ENCODE data around the gene CD34.

GRCh38 chr1:207831517-207832327 is 79.2 kb downstream of the CD34 start:
- TF ChIP-seq CTCF (conservative IDR thresholded peaks at IDR 0.05; ENCODE audit: low read depth, low read length): no peak
- TF ChIP-seq EZH2phosphoT487 (IDR thresholded peaks at IDR 0.05; ENCODE audit: borderline replicate concordance, low read length): no peak
- TF ChIP-seq EZH2 (IDR thresholded peaks at IDR 0.05; ENCODE audit: low read length, unreplicated experiment): no peak
